Left renal cortex interstitium (tissue), 4 donors: ENCODE data around the gene STK24. TPM values are rescaled to one million over a fixed set of nuclear protein-coding genes. Genes with fewer than 3 reads are reported as not detected.
A peak's percentile ranks its signal among the peaks of the same experiment; 100 is the strongest.
"Not testable (repeated sequence)": the region's sequence is repeated elsewhere in the genome, so short reads cannot be mapped to it uniquely, and the experiment has no call there.

Source experiments
- DNase-seq, 4 donors: peaks; one replicate each; pipeline ENCODE4 v3.0.0-alpha.2; 2013; ENCODE audit warnings: low read depth in 4 of 4, low spot score in 2 of 4, missing footprints in 1 of 4
- polyA plus RNA-seq, 4 donors: library from polyadenylated mRNA; unstranded; fragments of 120-200 nt; gene quantifications; one replicate each; pipeline ENCODE4 v1.2.1, GENCODE V29; 2013; ENCODE audit not compliant: insufficient read length in 4 of 4

STK24 gene
- polyA plus RNA-seq, 4 donors = 110 to 129 (median 115) TPM

DNA sequence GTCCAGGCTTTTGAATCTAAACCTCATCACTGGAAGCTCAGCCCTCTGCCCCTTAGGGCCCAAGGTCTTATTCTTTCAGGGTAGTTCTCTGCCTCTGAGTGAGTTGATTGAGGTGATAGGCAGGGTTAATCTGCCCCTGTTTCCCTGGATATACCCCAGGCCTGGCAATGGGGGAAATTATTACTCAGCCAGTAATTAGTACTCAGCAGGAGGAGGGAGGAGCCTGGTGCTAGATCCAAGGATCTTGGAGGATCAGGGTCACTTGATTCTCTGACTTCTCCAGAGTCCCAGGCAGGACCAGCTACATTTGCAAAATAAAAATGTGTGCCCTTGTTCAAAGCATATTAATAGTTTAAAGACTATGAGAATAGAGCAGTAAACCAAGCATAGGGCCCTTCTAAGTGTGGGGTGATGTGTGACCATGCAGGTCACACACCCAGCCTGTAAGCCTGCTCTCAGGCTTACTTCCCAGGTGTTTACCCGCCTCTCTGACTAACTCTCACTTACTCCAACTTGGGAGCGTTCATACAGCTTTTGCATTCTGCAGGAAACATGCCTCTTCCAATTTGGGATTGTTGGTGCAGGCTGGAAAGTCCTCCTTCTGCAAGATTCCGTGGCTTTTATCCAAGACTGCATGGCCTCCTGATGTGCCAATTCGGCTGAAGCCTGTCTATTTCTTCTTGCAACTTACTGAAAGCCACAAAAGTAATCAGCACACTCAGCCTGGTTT, 7.9 kb upstream of the STK24 start:
- no peak for DNase-seq

DNA sequence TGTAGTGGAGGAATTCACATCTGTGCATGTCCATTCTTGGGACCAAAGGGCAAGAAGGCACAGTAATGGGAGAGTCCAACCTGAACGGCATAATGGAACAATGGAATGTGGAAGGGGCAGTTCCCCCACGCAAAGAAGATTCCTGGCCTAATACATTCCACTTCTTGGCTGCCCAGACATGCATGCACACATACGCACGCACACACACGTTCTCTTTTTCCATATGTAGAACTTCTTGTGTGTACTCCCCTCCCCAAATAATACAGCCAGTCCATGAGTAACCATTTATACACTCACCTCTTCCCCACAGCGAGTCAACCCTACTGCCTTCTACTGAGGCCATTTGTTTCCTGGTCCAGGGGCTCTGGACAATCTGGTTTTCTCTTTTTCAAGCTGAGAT, 6.0 kb upstream of the STK24 start:
- no peak for DNase-seq

DNA sequence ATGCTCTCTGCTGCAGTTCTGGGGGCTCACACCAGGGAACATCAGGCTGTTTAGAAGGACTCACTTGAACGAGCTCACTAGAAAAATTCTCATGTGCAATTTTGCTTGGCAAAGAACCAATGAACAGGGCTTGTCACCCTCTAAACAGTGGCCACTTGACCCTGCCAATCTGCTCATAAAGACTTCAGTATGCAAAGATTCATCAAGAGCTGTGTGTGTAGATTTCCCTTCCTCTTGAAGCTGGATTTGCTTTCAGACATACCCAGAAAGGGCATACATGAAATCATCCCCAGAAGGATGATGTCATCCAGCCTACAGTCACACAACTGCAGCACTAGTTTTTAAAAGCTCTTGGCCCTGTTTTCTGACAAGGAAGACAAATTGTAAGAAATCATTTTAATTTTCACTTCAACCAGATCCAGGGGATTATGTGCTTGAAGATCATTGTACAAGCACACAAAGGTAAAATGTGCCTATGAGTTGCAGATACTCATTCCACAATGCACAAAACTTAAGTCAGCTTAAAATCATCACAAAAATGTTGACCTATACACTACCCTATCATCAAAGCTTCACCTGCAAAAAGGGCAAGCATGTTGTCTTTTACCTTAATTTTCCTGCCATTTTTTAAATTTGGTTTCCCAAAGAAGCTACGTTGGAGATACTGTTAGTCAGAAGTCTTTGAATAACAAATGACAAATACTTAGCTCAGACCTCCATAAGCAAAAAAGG, 5.2 kb upstream of the STK24 start:
- no peak for DNase-seq

DNA sequence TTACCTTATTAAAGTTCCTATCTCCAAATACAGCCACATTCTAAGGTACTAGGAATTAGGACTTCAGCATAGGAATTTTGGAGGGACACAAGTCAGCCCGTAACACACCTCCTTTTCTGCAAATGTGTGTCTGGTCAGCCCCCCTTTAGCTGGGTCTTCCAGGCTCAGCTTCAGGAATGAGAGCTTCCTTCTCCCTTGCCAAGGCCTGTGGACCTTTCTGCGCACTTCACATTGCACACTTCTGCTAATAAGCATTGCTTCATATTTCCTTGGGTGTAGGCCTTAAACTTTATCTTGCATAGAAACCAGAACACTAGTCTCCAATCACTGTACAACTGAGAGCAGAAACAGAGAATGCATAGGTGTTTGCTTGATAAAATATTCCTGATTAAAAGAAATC, 4.5 kb upstream of the STK24 start:
- no peak for DNase-seq

DNA sequence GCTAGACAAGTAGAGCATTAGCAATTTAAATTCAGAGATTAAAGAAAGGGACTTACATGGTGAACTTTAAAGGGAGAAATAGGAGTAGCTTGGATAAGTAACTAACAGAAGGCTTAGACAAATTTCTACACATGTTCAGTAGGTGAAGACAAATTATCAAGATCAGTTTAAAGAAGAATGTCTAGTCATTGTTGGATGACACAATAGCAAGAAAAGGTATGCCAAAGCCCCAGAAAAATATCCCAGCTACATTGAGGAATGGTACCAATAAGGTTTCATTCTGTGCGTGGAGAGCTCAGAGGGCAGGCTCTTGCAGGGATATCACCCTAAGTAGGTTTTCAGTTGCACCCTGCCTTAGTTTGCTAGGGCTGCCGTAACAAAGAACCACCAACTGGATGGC, 3.5 kb upstream of the STK24 start:
- DNase-seq = no peak

- DNase-seq = no peak
Measured at GRCh38 chr13:98577836-98578285, 954 bp upstream of the STK24 start.

DNA sequence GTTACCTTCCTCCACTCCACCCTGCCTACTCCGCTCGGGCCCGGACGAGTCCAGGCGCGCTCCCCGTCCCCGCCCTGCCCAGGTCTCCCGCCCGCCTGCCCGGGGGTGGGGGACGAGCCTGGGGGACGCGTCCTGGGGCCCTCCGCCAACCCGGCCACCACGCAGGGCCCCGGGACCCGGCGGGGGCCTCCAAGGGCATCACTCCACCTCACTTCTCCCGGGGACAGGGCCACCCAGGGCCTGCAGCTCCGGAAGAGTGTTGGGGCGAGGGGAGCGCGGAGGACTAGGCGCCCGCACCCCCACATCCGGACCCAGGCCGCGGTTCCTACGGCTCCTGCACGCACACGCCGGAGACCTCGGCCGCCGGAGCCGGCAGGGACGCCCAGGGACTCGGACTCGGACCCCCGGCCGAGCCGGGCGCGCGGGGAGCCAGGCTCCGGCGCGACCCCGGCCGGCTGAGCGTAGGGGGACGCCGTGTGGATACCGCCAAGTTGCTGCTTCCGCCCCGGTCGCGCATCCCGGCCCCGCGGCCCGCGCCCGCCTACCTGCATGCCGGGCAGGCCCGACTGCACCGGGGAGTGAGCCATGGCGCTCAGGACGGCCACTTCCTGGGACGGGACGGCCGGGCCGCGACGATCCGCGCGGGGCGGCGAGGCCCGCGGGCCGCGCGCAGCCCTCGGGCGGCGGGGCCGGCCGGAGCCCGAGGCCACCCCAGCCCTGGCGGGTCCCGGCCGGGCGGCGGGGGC, 534 bp downstream of the STK24 start:
- DNase-seq = no peak

DNA sequence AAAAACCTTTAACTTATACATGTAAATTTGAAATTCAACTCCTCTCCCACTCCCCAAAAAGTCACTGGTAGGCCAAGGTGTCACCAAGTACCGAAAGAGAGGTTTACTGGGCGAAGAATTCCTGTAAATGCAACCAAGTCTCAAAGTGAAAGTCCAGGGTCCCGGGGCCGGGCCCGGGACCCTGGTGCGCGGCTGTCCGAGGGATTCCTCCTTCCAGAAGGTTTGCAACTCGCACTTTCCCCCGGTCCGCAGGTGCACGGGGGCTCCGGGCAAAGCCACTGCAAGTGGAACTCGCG, 1.1 kb downstream of the STK24 start:
- DNase-seq = no peak

- DNase-seq = peak in 1 of 4 donors; percentile 68
Measured at GRCh38 chr13:98575009-98575903, 1.7 kb downstream of the STK24 start.

DNA sequence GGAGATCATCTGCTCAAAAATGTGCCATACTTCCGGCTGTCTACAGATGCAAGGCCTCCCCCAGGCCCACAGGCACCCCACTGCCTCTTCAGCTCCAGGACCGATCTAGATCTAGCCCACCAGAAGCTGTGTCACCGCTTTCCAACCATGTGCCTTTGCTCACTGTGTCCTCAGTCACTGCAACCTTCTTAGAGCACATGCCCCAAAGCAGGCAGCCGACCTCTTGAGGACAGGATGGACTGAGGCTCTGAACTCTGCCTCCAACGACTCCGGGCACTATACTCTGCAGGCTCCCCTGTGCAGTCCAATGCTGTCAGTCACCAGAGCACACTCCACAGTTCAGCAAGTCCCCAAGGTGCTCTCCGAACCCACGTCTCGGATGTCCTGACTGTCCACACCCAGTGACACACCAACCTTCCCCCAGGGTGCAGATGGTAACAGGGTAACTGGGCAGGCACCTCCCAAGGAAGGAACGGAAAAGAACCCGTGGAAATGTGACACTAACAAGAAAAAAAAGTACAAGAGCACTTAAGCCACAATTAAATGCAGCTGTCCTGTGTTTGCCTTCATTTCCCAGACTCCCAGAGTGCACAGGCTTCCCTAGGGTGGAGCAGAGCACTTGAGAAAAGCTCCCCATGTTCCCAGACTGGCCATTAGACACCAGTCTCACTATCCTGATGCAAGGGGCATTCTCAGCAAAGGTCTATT, 4.8 kb downstream of the STK24 start:
- DNase-seq = no peak

DNA sequence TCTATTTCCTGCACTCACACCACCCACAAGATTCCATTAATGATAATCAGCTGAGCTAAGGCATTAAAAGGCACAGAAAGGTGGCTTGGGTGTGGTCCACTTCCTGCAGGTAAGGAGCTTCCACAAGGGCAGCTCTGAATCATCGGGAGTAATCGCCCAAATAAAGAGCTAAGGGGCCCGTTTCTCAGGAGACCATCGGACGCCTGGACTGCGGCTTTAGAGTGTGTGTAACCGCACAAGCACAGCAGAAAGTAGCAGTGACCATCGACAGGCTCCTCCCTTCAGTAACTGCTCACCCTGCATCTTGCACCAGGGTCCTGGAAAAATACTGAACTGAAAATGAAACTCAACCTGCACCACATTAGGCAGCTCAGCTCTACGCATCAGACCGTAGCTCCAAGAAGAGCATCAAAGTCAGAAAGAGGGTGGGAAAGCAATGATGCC, 6.0 kb downstream of the STK24 start:
- DNase-seq = peak in 1 of 4 donors; percentile 50

- DNase-seq = not testable (repeated sequence)
Measured at GRCh38 chr13:98569494-98570367, 7.2 kb downstream of the STK24 start.

GRCh38 chr13:98568918-98569317, 8.0 kb downstream of the STK24 start:
- no peak for DNase-seq

GRCh38 chr13:98567140-98567539, 9.8 kb downstream of the STK24 start:
- no peak for DNase-seq

DNA sequence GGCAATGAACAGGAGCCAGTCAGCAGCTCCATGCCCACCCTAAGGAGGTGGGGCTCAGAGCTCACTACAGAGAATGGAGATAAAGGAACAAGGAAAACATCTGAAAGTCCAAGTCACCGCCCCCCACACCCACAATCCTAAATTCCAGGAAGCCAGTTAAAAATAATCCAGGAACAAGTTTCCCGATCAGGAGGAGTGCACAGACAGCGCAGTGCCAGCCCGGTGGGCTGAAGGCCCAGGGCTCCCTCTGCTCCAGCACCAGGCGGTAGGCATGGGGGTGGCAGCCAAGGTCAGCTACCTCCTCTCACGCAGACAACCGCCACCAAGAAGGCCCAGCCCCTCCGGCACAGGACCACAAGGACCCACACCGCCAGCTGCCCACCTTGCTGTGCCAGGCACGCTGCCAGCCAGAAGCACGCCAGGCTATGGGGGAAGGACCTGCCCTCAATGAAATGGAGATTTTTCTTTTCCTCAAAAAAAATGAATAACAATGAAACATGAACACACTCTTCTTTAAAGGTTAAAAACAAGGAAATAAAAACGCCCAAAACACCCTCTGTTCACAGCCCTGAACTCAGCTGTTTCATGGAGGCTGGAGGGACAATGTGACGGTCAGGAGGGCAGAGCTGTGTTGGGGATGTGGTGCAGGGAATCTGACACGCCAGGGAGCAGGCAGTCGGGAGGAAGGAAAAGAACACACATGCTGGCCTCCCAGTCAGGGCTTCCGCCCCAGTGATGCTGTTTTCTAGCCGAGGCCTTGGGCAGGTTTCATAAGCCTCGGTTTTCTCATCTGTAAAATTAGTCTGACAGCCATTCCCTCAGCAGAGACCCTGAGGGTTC, 11.0 kb downstream of the STK24 start:
- no peak for DNase-seq

DNA sequence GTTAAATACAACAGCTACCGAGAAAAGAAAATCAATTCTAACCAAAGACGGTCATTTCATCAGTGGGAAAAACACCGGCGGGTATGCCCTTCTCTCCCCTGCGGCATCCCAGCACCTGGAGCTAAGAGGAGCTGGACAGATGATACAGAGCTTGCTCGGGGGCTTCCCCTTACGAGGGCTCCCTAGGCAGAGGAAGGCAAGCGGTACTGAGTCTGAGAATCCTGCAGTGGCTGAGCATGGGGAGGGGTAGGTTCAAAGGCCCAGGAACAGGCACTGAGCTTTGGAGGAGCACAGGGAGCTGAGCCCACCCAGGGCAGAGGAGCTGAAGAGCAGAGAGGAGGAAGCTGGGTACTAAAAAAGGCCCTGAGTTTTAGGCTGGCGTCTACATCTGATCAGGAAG, 12.7 kb downstream of the STK24 start:
- DNase-seq = no peak

GRCh38 chr13:98563071-98563470, 13.8 kb downstream of the STK24 start:
- DNase-seq = no peak

GRCh38 chr13:98559169-98559568, 17.7 kb downstream of the STK24 start:
- no peak for DNase-seq
